HCT116 (cell line): ENCODE results near the gene ARHGEF39. TPM values are rescaled to one million over a fixed set of nuclear protein-coding genes. Genes with fewer than 3 reads are reported as not detected.

ENCODE experiments used
- ATAC-seq: fragments of 200-7000 bp; cut with Tn5 transposase; 2 replicates; pipeline ENCODE4 v1.9.1; 2020; ENCODE audit warnings: mild to moderate bottlenecking, moderate library complexity
- BruUV-seq: library from RNA; stranded (reverse); fragments of 400-500 nt; replicated peaks from 2 replicates; lab custom pipeline; 2021; lab: Mats Ljungman, UMichigan
- CTCF ChIA-PET: fragments of 300-600 bp; sonication (Branson Sonifier 250); formaldehyde crosslinking; loops from one replicate; lab custom pipeline; 2021; ENCODE audit warnings: antibody characterized with exemption; lab: Charles Lee
- POLR2A ChIA-PET: fragments of 300-600, 350-600 bp; sonication (Branson Sonifier 250); formaldehyde crosslinking; loops from one replicate; lab custom pipeline; 2021; ENCODE audit warnings: antibody characterized with exemption; lab: Charles Lee
- RAD21 ChIA-PET, 2 experiments: fragments of 300-600 bp; sonication (Branson Sonifier 250); formaldehyde crosslinking; loops; one replicate each; lab custom pipeline; 2023; ENCODE audit warnings: low total read pairs in 2 of 2; ENCODE audit not compliant: uncharacterized antibody in 2 of 2, unreplicated experiment in 2 of 2, low non-redundant PET in 1 of 2; lab: Charles Lee
- DNase-seq: peaks from one replicate; pipeline ENCODE4 v3.0.0-alpha.2; 2010; ENCODE audit warnings: low read depth, low spot score
- H2AFZ ChIP-seq: fragments of 200-600 bp; shearing (Covaris generic), sonication (generic); 2 replicates; pipeline ENCODE4 v1.6.1; 2017; ENCODE audit warnings: low read depth, mixed run types, mixed read lengths, antibody characterized with exemption, low read length; ENCODE audit not compliant: poor library complexity, severe bottlenecking
- H3K27ac ChIP-seq: 2 replicates; pipeline ENCODE4 v1.5.1; 2012; ENCODE audit warnings: low read depth, low read length
- H3K27me3 ChIP-seq: fragments of 200-600 bp; sonication (generic); 2 replicates; pipeline ENCODE4 v1.6.1; 2016; ENCODE audit warnings: mixed run types, low read length, mixed read lengths; ENCODE audit not compliant: insufficient read depth
- H3K36me3 ChIP-seq, 2 experiments: fragments of 200-500 bp in 1 of 2; fragments of 200-600 bp in 1 of 2; sonication (Bioruptor generic) in 1 of 2; sonication (generic) in 1 of 2; 2 replicates each; pipeline versions ENCODE4 v1.5.1 to v1.6.1; 2014 to 2016; ENCODE audit warnings: low read length in 2 of 2, inconsistent platforms in 1 of 2, mixed read lengths in 1 of 2, mixed run types in 1 of 2; ENCODE audit not compliant: insufficient read depth in 2 of 2, control insufficient read depth in 1 of 2
- H3K4me1 ChIP-seq, 2 experiments: fragments of 200-600 bp in 1 of 2; sonication (generic) in 1 of 2; 2 replicates each; pipeline versions ENCODE4 v1.5.1 to v1.6.1; 2012 to 2017; ENCODE audit warnings: low read length in 2 of 2, inconsistent platforms in 1 of 2, mild to moderate bottlenecking in 1 of 2, mixed read lengths in 1 of 2, mixed run types in 1 of 2, moderate library complexity in 1 of 2; ENCODE audit not compliant: insufficient read depth in 2 of 2, control insufficient read depth in 1 of 2
- H3K4me2 ChIP-seq: fragments of 200-600 bp; sonication (generic); 2 replicates; pipeline ENCODE4 v1.6.1; 2017; ENCODE audit warnings: mixed run types, low read length, mixed read lengths
- H3K4me3 ChIP-seq, 2 experiments: fragments of 200-600 bp in 1 of 2; sonication (generic) in 1 of 2; replicated peaks in 1 of 2; 2 replicates each; pipeline ENCODE4 v1.5.1; 2011 to 2016; ENCODE audit warnings: low read length in 2 of 2, control low read depth in 1 of 2, low read depth in 1 of 2, mild to moderate bottlenecking in 1 of 2, mixed read lengths in 1 of 2, mixed run types in 1 of 2
- H3K79me2 ChIP-seq: fragments of 200-600 bp; sonication (generic); 2 replicates; pipeline ENCODE4 v1.6.1; 2017; ENCODE audit warnings: mild to moderate bottlenecking, mixed run types, low read length, moderate library complexity, mixed read lengths; ENCODE audit not compliant: insufficient read depth
- H3K9ac ChIP-seq: fragments of 200-600 bp; sonication (generic); 2 replicates; pipeline ENCODE4 v1.6.1; 2016; ENCODE audit warnings: low read length, mixed read lengths
- H3K9me2 ChIP-seq: fragments of 200-600 bp; sonication (generic), shearing (Covaris generic); 2 replicates; pipeline ENCODE4 v1.6.1; 2017; ENCODE audit warnings: mixed run types, mild to moderate bottlenecking, moderate library complexity; ENCODE audit not compliant: insufficient read depth
- H3K9me3 ChIP-seq, 2 experiments: fragments of 200-500 bp in 1 of 2; fragments of 200-600 bp in 1 of 2; sonication (Bioruptor generic) in 1 of 2; sonication (generic) in 1 of 2; 2 replicates each; pipeline ENCODE4 v1.6.1; 2014 to 2017; ENCODE audit warnings: low read length in 2 of 2, mixed read lengths in 2 of 2, inconsistent platforms in 1 of 2, low read depth in 1 of 2, mild to moderate bottlenecking in 1 of 2, mixed run types in 1 of 2, moderate library complexity in 1 of 2; ENCODE audit not compliant: control insufficient read depth in 1 of 2, insufficient read depth in 1 of 2
- H4K20me1 ChIP-seq: fragments of 200-600 bp; sonication (generic), shearing (Covaris generic); 2 replicates; pipeline ENCODE4 v1.6.1; 2017; ENCODE audit warnings: mixed run types, mild to moderate bottlenecking, moderate library complexity; ENCODE audit not compliant: insufficient read depth
- EGR1 ChIP-seq: IDR thresholded peaks from 2 replicates; pipeline ENCODE4 v1.6.1; 2012; ENCODE audit warnings: low read depth
- EZH2phosphoT487 ChIP-seq: fragments of 200-600 bp; IDR thresholded peaks from 2 replicates; pipeline ENCODE4 v1.6.1; 2018; ENCODE audit warnings: antibody characterized with exemption, borderline replicate concordance
- JUND ChIP-seq: IDR thresholded peaks from 2 replicates; pipeline ENCODE4 v1.6.1; 2012
- POLR2AphosphoS5 ChIP-seq: IDR thresholded peaks from 2 replicates; pipeline ENCODE4 v1.6.1; 2011; ENCODE audit warnings: mild to moderate bottlenecking, low read depth, low read length, moderate library complexity
- TCF7L2 ChIP-seq: IDR thresholded peaks from 2 replicates; pipeline ENCODE4 v1.7.0; 2011; ENCODE audit warnings: borderline replicate concordance, inconsistent platforms; ENCODE audit not compliant: insufficient read depth, insufficient read length; ENCODE audit errors: extremely low read depth
- ZFX ChIP-seq: fragments of 450-650 bp; IDR thresholded peaks from 2 replicates; pipeline ENCODE4 v1.6.1; 2017
- intact Hi-C: fragments of 100-400 bp; cut with micrococcal nuclease; formaldehyde crosslinking; loops from 2 replicates; pipeline ENCODE4 v1.10.0; 2022
- total RNA-seq: library from RNA; stranded (reverse); gene quantifications from one replicate; pipeline ENCODE4 v1.2.1, GENCODE V29; 2021; ENCODE audit not compliant: unreplicated experiment
- TF ChIP-seq, protein P1 (sequence below): IDR thresholded peaks from 2 replicates; pipeline ENCODE4 v1.6.1; 2012; ENCODE audit warnings: low read depth
- TF ChIP-seq, protein P2 (sequence below): IDR thresholded peaks from 2 replicates; pipeline ENCODE4 v1.6.1; 2012
- TF ChIP-seq, protein P3 (sequence below), 3 experiments: fragments of 200-600 bp in 1 of 3; sonication (generic) in 1 of 3; IDR thresholded peaks in 2 of 3; conservative IDR thresholded peaks in 1 of 3; 2 replicates each; pipeline ENCODE4 v1.5.1; 2012 to 2017; ENCODE audit warnings: low read depth in 2 of 3, low read length in 2 of 3, antibody characterized with exemption in 1 of 3, borderline replicate concordance in 1 of 3, control low read depth in 1 of 3, mild to moderate bottlenecking in 1 of 3, mixed read lengths in 1 of 3, mixed run types in 1 of 3, moderate library complexity in 1 of 3; ENCODE audit not compliant: insufficient read depth in 1 of 3
- TF ChIP-seq, protein P4 (sequence below): IDR thresholded peaks from 2 replicates; pipeline ENCODE4 v1.6.1; 2012

Gene ARHGEF39
- total RNA-seq, 1 experiment from 2014 or later = 29.8 TPM

DNA sequence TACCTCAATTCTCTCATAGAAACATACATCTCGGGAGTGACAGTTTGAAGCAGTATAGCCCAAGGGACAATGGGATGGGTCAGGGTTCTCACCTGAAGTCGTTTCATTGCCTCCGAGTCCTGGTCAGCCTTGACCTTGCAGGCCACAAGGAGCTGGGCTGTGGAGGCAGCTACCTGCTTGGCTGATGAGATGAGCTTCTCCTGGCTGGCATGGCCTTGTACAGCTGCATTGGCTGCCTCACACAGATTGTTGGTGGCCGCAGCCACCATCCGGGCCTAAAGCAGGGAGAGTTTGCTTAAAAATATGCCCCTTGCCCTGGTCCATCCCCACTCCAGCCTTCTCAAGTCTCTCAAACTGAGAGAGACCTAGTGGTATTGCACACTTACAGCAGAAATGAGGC, 33.2 kb upstream of the ARHGEF39 start (continued):
- TF ChIP-seq, protein P1, sequence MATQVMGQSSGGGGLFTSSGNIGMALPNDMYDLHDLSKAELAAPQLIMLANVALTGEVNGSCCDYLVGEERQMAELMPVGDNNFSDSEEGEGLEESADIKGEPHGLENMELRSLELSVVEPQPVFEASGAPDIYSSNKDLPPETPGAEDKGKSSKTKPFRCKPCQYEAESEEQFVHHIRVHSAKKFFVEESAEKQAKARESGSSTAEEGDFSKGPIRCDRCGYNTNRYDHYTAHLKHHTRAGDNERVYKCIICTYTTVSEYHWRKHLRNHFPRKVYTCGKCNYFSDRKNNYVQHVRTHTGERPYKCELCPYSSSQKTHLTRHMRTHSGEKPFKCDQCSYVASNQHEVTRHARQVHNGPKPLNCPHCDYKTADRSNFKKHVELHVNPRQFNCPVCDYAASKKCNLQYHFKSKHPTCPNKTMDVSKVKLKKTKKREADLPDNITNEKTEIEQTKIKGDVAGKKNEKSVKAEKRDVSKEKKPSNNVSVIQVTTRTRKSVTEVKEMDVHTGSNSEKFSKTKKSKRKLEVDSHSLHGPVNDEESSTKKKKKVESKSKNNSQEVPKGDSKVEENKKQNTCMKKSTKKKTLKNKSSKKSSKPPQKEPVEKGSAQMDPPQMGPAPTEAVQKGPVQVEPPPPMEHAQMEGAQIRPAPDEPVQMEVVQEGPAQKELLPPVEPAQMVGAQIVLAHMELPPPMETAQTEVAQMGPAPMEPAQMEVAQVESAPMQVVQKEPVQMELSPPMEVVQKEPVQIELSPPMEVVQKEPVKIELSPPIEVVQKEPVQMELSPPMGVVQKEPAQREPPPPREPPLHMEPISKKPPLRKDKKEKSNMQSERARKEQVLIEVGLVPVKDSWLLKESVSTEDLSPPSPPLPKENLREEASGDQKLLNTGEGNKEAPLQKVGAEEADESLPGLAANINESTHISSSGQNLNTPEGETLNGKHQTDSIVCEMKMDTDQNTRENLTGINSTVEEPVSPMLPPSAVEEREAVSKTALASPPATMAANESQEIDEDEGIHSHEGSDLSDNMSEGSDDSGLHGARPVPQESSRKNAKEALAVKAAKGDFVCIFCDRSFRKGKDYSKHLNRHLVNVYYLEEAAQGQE = no peak
- no peak for TF ChIP-seq TCF7L2
- TF ChIP-seq, protein P2, sequence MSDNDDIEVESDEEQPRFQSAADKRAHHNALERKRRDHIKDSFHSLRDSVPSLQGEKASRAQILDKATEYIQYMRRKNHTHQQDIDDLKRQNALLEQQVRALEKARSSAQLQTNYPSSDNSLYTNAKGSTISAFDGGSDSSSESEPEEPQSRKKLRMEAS = no peak

DNA sequence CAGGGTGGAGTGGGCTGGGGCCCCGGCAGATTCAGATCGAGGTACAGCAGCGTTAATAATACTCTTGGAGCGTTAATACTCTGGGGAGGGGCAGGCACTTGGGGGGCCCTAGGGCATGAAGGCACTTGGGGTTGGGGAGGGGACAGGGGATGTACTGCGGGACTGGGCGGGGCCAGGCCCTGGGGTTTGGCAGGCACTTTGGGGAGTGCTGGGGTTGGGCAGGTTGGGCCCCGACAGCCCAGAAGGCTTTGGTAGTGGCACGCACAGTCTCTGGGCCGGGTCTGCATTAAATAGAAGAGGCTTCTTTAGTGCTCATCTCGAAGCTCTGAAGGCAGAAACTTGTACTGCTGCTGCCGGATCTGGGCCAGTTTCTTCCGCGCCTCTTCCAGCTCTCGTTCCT, 32.5 kb upstream of the ARHGEF39 start:
- Histone ChIP-seq H3K36me3 (peaks cover 41 to 57% of the 10 kb centered on the region in 2 experiments), H3K4me1 (peaks cover 0 to 4% of the 10 kb centered on the region in 2 experiments; a peak in 1 of 4 replicates), H3K9ac (no peak overlapping the region), H3K9me2 (no peaks in the 10 kb centered on the region), H3K27ac (no peak overlapping the region), H3K9me3 (no peaks in the 10 kb centered on the region), H3K27me3 (no peaks in the 10 kb centered on the region), H3K79me2 (no peaks in the 10 kb centered on the region), H2AFZ (no peak overlapping the region), H3K4me3 (no peak overlapping the region), H3K4me2 (no peak overlapping the region), H4K20me1 (no peaks in the 10 kb centered on the region)
- POLR2A ChIA-PET = interaction anchor here (1.3 to 1.4 kb wide), 2 partner anchors 9 to 35 kb away, joined by 4 to 5 read pairs; partner anchors contain the start of gene CREB3
- RAD21 ChIA-PET = no interaction called here
- CTCF ChIA-PET = interaction anchor here (1.7 to 3.7 kb wide), 5 partner anchors 8 to 51 kb away, joined by 7 to 33 read pairs (median 15); partner anchors contain the start of genes CREB3 and TLN1
- TF ChIP-seq, protein P3, sequence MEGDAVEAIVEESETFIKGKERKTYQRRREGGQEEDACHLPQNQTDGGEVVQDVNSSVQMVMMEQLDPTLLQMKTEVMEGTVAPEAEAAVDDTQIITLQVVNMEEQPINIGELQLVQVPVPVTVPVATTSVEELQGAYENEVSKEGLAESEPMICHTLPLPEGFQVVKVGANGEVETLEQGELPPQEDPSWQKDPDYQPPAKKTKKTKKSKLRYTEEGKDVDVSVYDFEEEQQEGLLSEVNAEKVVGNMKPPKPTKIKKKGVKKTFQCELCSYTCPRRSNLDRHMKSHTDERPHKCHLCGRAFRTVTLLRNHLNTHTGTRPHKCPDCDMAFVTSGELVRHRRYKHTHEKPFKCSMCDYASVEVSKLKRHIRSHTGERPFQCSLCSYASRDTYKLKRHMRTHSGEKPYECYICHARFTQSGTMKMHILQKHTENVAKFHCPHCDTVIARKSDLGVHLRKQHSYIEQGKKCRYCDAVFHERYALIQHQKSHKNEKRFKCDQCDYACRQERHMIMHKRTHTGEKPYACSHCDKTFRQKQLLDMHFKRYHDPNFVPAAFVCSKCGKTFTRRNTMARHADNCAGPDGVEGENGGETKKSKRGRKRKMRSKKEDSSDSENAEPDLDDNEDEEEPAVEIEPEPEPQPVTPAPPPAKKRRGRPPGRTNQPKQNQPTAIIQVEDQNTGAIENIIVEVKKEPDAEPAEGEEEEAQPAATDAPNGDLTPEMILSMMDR (IDR thresholded peaks at IDR 0.05 in 2 of 3, conservative IDR thresholded peaks at IDR 0.05 in 1 of 3; ENCODE audit: borderline replicate concordance in 1 of 3, insufficient read depth in 1 of 3, low read depth in 2 of 3, low read length in 2 of 3) = no peak
- TF ChIP-seq, protein P4, sequence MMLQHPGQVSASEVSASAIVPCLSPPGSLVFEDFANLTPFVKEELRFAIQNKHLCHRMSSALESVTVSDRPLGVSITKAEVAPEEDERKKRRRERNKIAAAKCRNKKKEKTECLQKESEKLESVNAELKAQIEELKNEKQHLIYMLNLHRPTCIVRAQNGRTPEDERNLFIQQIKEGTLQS = no peak
- no peak for TF ChIP-seq JUND
- no peak for TF ChIP-seq EZH2phosphoT487
- no peak for TF ChIP-seq POLR2AphosphoS5
- no peak for TF ChIP-seq ZFX
- no peak for TF ChIP-seq EGR1
- BruUV-seq = TSS peak; percentile 65
- DNase-seq (no peak), ATAC-seq (no peak)
- intact Hi-C loops = no loop called here
